ENCODE data around the gene TMC4. TPM values are rescaled to one million over a fixed set of nuclear protein-coding genes. Genes with fewer than 3 reads are reported as not detected.
A peak's percentile ranks its signal among the peaks of the same experiment; 100 is the strongest.

TMC4 gene
- total RNA-seq, 4 donors from 2014 or later: 91.5 to 386 (median 180) TPM

DNA sequence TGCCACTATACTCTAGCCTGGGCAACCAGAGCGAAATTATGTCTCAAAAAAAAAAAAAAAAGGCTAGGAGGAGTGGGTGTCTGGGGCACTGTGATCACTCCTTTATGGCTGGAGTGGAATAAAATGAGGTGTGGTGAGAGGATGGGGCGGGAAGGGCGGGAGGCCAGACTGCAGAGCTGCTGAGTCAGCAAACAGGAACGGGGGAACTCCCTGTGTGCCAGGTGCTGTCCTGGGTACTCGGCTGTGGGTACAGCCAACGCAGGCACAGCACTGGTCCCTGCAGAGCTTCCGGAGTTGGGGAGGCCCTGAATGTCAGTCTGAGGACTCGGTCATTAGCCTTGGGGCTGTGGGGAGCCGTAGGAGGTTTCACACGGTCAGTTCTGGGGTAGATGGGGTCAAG, 51.7 kb downstream of the TMC4 start:
- peaks cover 5 to 9% (median 7%) of the 10 kb centered on the region in 4 donors for H3K4me1 ChIP-seq
- 42 to 61% methylated on average over 2 to 10 of the region's 10 CpGs for WGBS, 2 donors (ENCODE audit: low coverage in 1 of 2)
- peak; percentile 54 for DNase-seq
- no peak overlapping the region for H3K27ac ChIP-seq
- H3K9me3 ChIP-seq: no peaks in the 10 kb centered on the region
- no peak overlapping the region for H3K4me3 ChIP-seq
- H3K27me3 ChIP-seq: no peaks in the 10 kb centered on the region
- H3K36me3 ChIP-seq: peaks cover 0 to 57% (median 13%) of the 10 kb centered on the region in 4 donors
- TF ChIP-seq CTCF (IDR thresholded peaks at IDR 0.05) (no peak), EP300 (IDR thresholded peaks at IDR 0.05; ENCODE audit: low read depth) (no peak), POLR2AphosphoS5 (IDR thresholded peaks at IDR 0.05) (no peak)
- in situ Hi-C loops (cut with MboI; ENCODE audit: low pct_ligation_motif_present in 1 of 4, low pct_unique_long_range_greater_than_20kb in 1 of 4, low sequenced_read_pairs in 3 of 4): no loop called here
- intact Hi-C loops (cut with DNase I; ENCODE audit: low total_unique reads): loop anchor here (5.0 kb wide), 1 partner anchor 1151 kb away; no protein-coding TSS in a partner anchor

DNA sequence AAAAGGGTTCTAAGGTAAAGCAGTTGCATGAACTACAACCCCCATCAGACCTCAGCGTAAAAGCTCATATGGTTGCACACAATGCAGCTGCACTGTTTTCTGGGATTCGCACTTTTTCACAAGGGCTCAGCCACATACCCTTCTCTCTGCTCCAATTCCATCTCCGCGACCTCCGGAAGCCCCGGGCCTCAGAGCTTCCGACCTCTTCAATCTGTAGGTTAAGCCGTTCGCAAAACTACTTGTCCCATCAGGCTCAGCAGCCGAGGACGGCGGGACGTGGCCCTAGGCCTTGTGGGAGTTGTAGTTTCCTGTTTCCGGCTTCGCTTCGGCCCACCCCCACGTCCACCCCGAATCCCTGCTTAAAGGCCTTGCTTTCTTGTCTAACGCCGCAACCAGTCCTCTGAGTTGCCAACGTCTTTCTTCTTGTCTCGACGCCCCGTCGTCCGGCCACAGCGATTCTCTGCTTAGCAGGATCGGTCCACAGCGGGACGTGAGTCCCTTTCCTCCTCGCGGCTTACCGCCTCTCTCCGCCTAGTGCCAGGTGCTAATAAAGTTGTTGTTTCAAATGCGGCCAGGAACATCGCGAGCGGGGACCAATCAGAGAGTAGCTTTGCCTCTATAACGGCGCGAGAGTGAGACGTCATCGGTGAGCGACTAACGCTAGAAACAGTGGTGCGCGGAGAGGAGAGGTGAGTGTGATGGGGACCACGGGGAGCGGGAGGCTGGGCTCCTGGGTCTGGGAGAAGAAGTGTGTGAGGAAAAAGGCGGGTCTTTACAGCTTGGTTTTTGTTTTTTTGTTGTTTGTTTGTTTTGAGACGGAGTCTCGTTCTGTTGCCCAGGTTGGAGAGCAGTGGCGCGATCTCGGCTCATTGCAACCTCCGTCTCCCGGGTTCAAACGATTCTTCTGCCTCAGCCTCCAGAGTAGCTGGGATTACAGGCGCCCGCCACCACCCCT, 57.6 kb downstream of the TMC4 start, which contains the start of the genes PRPF31 and TFPT:
PRPF31 (plus strand) TSS at position 646 of the 955 bp plus-strand sequence. CDS start 2,525 bp downstream, outside the sequence.
TFPT (minus strand) TSS at position 549 of the 955 bp plus-strand sequence; CDS start at position 161, 388 bp downstream.
- no peaks in the 10 kb centered on the region for H3K27me3 ChIP-seq
- in situ Hi-C loops (cut with MboI; ENCODE audit: low pct_ligation_motif_present in 1 of 4, low pct_unique_long_range_greater_than_20kb in 1 of 4, low sequenced_read_pairs in 3 of 4) (no loop called here), intact Hi-C loops (cut with DNase I; ENCODE audit: low total_unique reads) (no loop called here)
- H3K36me3 ChIP-seq: peaks cover 0 to 14% (median 3%) of the 10 kb centered on the region in 4 donors
- peak within 1 kb of the TSS; percentile 85 to 95 (median 94) for H3K27ac ChIP-seq
- peaks cover 16 to 28% (median 21%) of the 10 kb centered on the region in 4 donors for H3K4me1 ChIP-seq
- 0% methylated on average over 24 to 60 of the region's 60 CpGs for WGBS, 2 donors (ENCODE audit: low coverage in 1 of 2)
- peak; percentile 97 for DNase-seq
- TF ChIP-seq EP300 (IDR thresholded peaks at IDR 0.05; ENCODE audit: low read depth) (no peak), POLR2AphosphoS5 (IDR thresholded peaks at IDR 0.05) (peak; percentile 85 to 96 (median 92)), CTCF (IDR thresholded peaks at IDR 0.05) (peak in 1 of 5 experiments; percentile 24), POLR2A (IDR thresholded peaks at IDR 0.05) (peak; percentile 73)
- no peaks in the 10 kb centered on the region for H3K9me3 ChIP-seq
- H3K4me3 ChIP-seq: peak within 1 kb of the TSS; percentile 64 to 99 (median 72)

DNA sequence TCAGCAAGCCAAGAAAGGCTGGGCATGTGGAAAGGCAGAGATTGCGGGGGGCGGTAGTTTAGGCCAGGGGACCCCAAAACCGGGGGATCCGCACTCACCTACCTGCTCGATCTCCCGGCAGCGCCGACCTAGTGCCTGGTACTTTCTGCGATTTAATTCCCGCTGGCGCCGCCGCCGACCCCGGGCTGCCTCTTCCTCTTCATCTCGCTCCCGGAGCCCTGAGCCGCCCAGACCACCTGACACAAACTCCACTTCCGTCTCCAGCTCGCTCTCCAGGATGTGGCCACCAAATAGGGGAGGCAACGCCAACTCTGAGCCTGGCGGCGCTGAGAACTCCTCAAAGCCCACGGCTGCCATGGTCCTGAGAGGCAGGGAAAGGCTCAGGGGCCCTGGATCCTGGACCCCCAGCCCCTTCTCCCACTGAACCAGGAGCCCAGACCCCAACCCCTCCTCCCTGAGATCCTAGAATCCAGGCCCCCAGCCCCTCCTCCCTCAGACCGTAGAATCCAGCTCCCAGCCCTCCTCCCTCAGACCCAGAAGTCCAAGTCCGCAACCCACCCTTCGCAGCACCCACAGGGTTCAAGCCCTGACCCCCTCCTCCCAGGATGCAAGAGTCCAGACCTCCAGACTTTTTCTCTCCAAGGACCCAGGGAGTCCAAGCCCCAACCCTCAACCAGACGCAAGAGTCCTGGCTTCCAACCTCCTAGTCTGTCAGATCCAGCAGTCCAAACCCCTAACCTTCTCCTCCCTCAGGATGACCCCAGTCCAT, 58.4 kb downstream of the TMC4 start:
- Histone ChIP-seq H3K4me3 (peak overlapping the region; percentile 64 to 99 (median 72)), H3K27ac (peak overlapping the region; percentile 85 to 95 (median 94)), H3K36me3 (peaks cover 0 to 12% (median 5%) of the 10 kb centered on the region in 4 donors), H3K4me1 (peaks cover 16 to 28% (median 21%) of the 10 kb centered on the region in 4 donors), H3K27me3 (no peaks in the 10 kb centered on the region), H3K9me3 (no peaks in the 10 kb centered on the region)
- in situ Hi-C loops (cut with MboI; ENCODE audit: low pct_ligation_motif_present in 1 of 4, low pct_unique_long_range_greater_than_20kb in 1 of 4, low sequenced_read_pairs in 3 of 4) (no loop called here), intact Hi-C loops (cut with DNase I; ENCODE audit: low total_unique reads) (no loop called here)
- DNase-seq: peak; percentile 46
- WGBS, 2 donors (ENCODE audit: low coverage in 1 of 2): 26 to 27% methylated on average over 18 to 27 of the region's 28 CpGs
- TF ChIP-seq POLR2AphosphoS5 (IDR thresholded peaks at IDR 0.05) (no peak), EP300 (IDR thresholded peaks at IDR 0.05; ENCODE audit: low read depth) (no peak), CTCF (IDR thresholded peaks at IDR 0.05) (no peak)

Other genes starting within 250 kb of the TMC4 start
- gene CACNG8, start 210.2 kb downstream of the TMC4 start, total RNA-seq: not detected
- gene CACNG6, start 181.5 kb downstream of the TMC4 start, total RNA-seq: not detected
- gene VSTM1, start 109.3 kb downstream of the TMC4 start, total RNA-seq: not detected
- gene TARM1, start 91.8 kb downstream of the TMC4 start, total RNA-seq: not detected
- gene OSCAR, start 72.4 kb downstream of the TMC4 start, total RNA-seq: 1 to 10 TPM in 1 of 4 donors, under 1 TPM in 2, not detected in 1; 0.27 to 3.2 (median 0.75) TPM
- 100 to 1,000 TPM in 2 of 4 donors, 10 to 100 TPM in 2; 25.4 to 316 (median 97.3) TPM for gene NDUFA3, start 70.3 kb downstream of the TMC4 start, total RNA-seq
- gene TFPT, start 57.5 kb downstream of the TMC4 start, total RNA-seq: 10 to 100 TPM in 3 of 4 donors, 1 to 10 TPM in 1; 9.8 to 25.8 (median 14.0) TPM
- 10 to 100 TPM; 24.7 to 50.5 (median 34.9) TPM for gene PRPF31, start 57.4 kb downstream of the TMC4 start, total RNA-seq
- gene CNOT3, start 35.4 kb downstream of the TMC4 start, total RNA-seq: 10 to 100 TPM; 28.1 to 85.7 (median 32.1) TPM
- gene LENG1, start 13.4 kb downstream of the TMC4 start, total RNA-seq: 10 to 100 TPM in 1 of 4 donors, 1 to 10 TPM in 3; 3.4 to 11.1 (median 5.8) TPM
- gene MBOAT7, start 16.4 kb upstream of the TMC4 start, total RNA-seq: 100 to 1,000 TPM; 180 to 249 (median 218) TPM
- 100 to 1,000 TPM in 1 of 4 donors, 10 to 100 TPM in 3; 62.0 to 138 (median 65.9) TPM for gene TSEN34, start 18.1 kb upstream of the TMC4 start, total RNA-seq
- 1,000 to 10,000 TPM in 3 of 4 donors, 100 to 1,000 TPM in 1; 912 to 1,639 (median 1,317) TPM for gene RPS9, start 27.7 kb upstream of the TMC4 start, total RNA-seq
- 1 to 10 TPM; 2.2 to 7.6 (median 4.6) TPM for gene LILRB3, start 49.8 kb upstream of the TMC4 start, total RNA-seq
- gene LILRA6, start 69.6 kb upstream of the TMC4 start, total RNA-seq: 1 to 10 TPM in 2 of 4 donors, under 1 TPM in 1, not detected in 1; 0.79 to 1.4 (median 1.1) TPM
- 10 to 100 TPM in 1 of 4 donors, 1 to 10 TPM in 3; 8.3 to 10.7 (median 9.1) TPM for gene LILRB5, start 84.1 kb upstream of the TMC4 start, total RNA-seq
- 1 to 10 TPM; 1.6 to 3.4 (median 2.1) TPM for gene LILRB2, start 108.0 kb upstream of the TMC4 start, total RNA-seq
- gene LILRA5, start 140.0 kb upstream of the TMC4 start, total RNA-seq: 1 to 10 TPM in 2 of 4 donors, not detected in 2; 1.6 TPM
- gene LILRA4, start 166.0 kb upstream of the TMC4 start, total RNA-seq: under 1 TPM in 2 of 4 donors, not detected in 2; 0.14 to 0.79 TPM
- 10 to 100 TPM in 2 of 4 donors, 1 to 10 TPM in 2; 1.9 to 18.4 (median 7.3) TPM for gene LAIR1, start 191.8 kb upstream of the TMC4 start, total RNA-seq
- 1 to 10 TPM; 1.1 to 7.5 (median 3.0) TPM for gene TTYH1, start 242.3 kb upstream of the TMC4 start, total RNA-seq